Measurements from ENCODE around the gene SLC10A3. TPM values are rescaled to one million over a fixed set of nuclear protein-coding genes. Genes with fewer than 3 reads are reported as not detected.

The SLC10A3 gene
- total RNA-seq, 2 experiments from 2014 or later, result 13.2 to 14.1 TPM

DNA sequence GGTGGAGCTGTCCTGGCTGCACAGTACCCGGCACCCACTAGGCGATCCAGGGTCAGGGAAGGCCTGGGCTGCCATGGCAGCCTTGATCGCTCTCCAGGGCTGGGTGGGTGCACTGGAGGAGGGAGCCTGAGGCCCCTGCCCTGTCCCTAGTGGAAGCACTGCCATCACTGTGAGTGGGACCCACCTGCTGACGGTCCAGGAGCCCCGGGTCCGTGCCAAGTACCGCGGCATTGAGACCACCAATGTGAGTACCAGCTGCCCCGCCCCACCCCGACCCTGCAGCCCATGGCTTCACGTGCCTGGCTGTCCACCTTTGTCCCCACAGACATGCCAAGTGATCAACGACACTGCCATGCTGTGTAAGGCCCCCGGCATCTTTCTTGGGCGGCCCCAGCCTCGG, 23.5 kb downstream of the SLC10A3 start:
- no peaks in the 10 kb centered on the region for H3K9me3 Mint-ChIP-seq
- H3K27ac Mint-ChIP-seq, result no peak overlapping the region
- ATAC-seq, result no peak
- H3K27me3 Mint-ChIP-seq, result no peaks in the 10 kb centered on the region
- TF ChIP-seq, protein P1, sequence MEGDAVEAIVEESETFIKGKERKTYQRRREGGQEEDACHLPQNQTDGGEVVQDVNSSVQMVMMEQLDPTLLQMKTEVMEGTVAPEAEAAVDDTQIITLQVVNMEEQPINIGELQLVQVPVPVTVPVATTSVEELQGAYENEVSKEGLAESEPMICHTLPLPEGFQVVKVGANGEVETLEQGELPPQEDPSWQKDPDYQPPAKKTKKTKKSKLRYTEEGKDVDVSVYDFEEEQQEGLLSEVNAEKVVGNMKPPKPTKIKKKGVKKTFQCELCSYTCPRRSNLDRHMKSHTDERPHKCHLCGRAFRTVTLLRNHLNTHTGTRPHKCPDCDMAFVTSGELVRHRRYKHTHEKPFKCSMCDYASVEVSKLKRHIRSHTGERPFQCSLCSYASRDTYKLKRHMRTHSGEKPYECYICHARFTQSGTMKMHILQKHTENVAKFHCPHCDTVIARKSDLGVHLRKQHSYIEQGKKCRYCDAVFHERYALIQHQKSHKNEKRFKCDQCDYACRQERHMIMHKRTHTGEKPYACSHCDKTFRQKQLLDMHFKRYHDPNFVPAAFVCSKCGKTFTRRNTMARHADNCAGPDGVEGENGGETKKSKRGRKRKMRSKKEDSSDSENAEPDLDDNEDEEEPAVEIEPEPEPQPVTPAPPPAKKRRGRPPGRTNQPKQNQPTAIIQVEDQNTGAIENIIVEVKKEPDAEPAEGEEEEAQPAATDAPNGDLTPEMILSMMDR (IDR thresholded peaks at IDR 0.05), result no peak
- H3K36me3 Mint-ChIP-seq (ENCODE audit: low read depth), result no peaks in the 10 kb centered on the region
- CTCF ChIA-PET, result no interaction called here
- intact Hi-C loops (cut with micrococcal nuclease), result no loop called here
- H3K4me1 Mint-ChIP-seq (ENCODE audit: low read depth), result no peaks in the 10 kb centered on the region
- POLR2A ChIA-PET, result interaction anchor here (0.9 kb wide), 1 partner anchor 23 kb away, joined by 3 read pairs; no protein-coding TSS in a partner anchor
- DNase-seq, result no peak
- H3K4me3 Mint-ChIP-seq, result no peak overlapping the region

- Mint-ChIP-seq H3K27ac (no peak overlapping the region), H3K27me3 (no peaks in the 10 kb centered on the region), H3K4me3 (no peak overlapping the region), H3K9me3 (no peaks in the 10 kb centered on the region), H3K36me3 (ENCODE audit: low read depth) (peaks cover under 1% of the 10 kb centered on the region), H3K4me1 (ENCODE audit: low read depth) (peaks cover 3% of the 10 kb centered on the region)
- intact Hi-C loops (cut with micrococcal nuclease), result no loop called here
- POLR2A ChIA-PET, result interaction anchor here (1.3 kb wide), 1 partner anchor 11 kb away, joined by 3 read pairs; no protein-coding TSS in a partner anchor
- no peak for ATAC-seq
- DNase-seq, result no peak
- TF ChIP-seq, protein P1 (IDR thresholded peaks at IDR 0.05), result no peak
- CTCF ChIA-PET, result no interaction called here
These were observed 24.4 kb downstream of the SLC10A3 start for GRCh38 chrX:154466036-154466435.

- POLR2A ChIA-PET, result interaction anchor here (1.3 to 2.7 kb wide), 2 partner anchors 11 to 66 kb away, joined by 3 to 9 read pairs; no protein-coding TSS in a partner anchor
- ATAC-seq (no peak), DNase-seq (no peak)
- H3K27me3 Mint-ChIP-seq, result no peaks in the 10 kb centered on the region
- peaks cover 3% of the 10 kb centered on the region for H3K4me1 Mint-ChIP-seq (ENCODE audit: low read depth)
- intact Hi-C loops (cut with micrococcal nuclease), result no loop called here
- H3K4me3 Mint-ChIP-seq, result no peak overlapping the region
- CTCF ChIA-PET, result no interaction called here
- TF ChIP-seq, protein P1 (IDR thresholded peaks at IDR 0.05), result no peak
- peaks cover 2% of the 10 kb centered on the region for H3K36me3 Mint-ChIP-seq (ENCODE audit: low read depth)
- no peak overlapping the region for H3K27ac Mint-ChIP-seq
- no peaks in the 10 kb centered on the region for H3K9me3 Mint-ChIP-seq
These were observed 24.8 kb downstream of the SLC10A3 start for GRCh38 chrX:154465601-154466000.

DNA sequence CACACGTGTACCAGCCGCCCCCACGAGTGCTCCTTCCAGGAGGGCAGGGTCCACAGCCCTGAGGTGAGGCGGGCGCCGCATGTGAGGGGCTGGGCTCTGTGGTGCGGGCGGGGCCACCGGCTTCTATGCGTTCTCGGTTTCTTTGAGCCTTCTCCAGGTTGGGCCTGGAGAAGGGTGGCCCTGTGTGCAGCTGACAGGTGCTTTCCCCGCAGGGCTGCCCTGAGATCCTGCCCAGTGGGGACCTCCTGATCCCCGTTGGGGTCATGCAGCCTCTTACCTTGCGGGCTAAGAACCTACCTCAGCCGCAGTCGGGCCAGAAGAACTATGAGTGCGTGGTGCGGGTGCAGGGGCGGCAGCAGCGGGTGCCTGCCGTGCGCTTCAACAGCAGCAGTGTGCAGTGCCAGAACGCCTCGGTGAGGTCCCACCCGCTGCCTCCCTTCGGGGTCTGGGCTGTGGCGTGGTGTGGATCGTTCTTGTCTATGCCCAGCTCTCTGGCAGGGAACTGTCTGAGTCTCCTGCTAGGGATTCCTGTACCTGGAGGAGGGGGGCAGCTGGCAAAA, 25.5 kb downstream of the SLC10A3 start:
- TF ChIP-seq, protein P1 (IDR thresholded peaks at IDR 0.05), result no peak
- H3K27me3 Mint-ChIP-seq, result no peaks in the 10 kb centered on the region
- H3K27ac Mint-ChIP-seq, result no peak overlapping the region
- ChIA-PET CTCF (no interaction called here), POLR2A (interaction anchor here (1.3 to 2.7 kb wide), 2 partner anchors 12 to 65 kb away, joined by 3 to 9 read pairs; no protein-coding TSS in a partner anchor)
- H3K4me1 Mint-ChIP-seq (ENCODE audit: low read depth), result peaks cover 3% of the 10 kb centered on the region
- no peaks in the 10 kb centered on the region for H3K9me3 Mint-ChIP-seq
- H3K4me3 Mint-ChIP-seq, result no peak overlapping the region
- intact Hi-C loops (cut with micrococcal nuclease), result no loop called here
- H3K36me3 Mint-ChIP-seq (ENCODE audit: low read depth), result peaks cover 2% of the 10 kb centered on the region
- DNase-seq (no peak), ATAC-seq (no peak)

- TF ChIP-seq, protein P1 (IDR thresholded peaks at IDR 0.05), result no peak
- DNase-seq, result no peak
- Mint-ChIP-seq H3K36me3 (ENCODE audit: low read depth) (peaks cover 4% of the 10 kb centered on the region), H3K4me1 (ENCODE audit: low read depth) (peaks cover 3% of the 10 kb centered on the region), H3K27me3 (no peaks in the 10 kb centered on the region), H3K4me3 (no peak overlapping the region), H3K27ac (no peak overlapping the region), H3K9me3 (no peaks in the 10 kb centered on the region)
- ATAC-seq, result no peak
- POLR2A ChIA-PET, result interaction anchor here (2.7 kb wide), 1 partner anchor 64 kb away, joined by 9 read pairs; no protein-coding TSS in a partner anchor
- intact Hi-C loops (cut with micrococcal nuclease), result no loop called here
- CTCF ChIA-PET, result interaction anchor here (1.4 kb wide), 1 partner anchor 72 kb away, joined by 3 read pairs; no protein-coding TSS in a partner anchor
These were observed 26.7 kb downstream of the SLC10A3 start for GRCh38 chrX:154463611-154464220.

Measured in activated CD8-positive, alpha-beta T cell treated with anti-CD3 and anti-CD28 coated beads for 36 hours (primary cell).